LHCN-M2 (cell line): ENCODE results near the gene APOBEC4. TPM values are rescaled to one million over a fixed set of nuclear protein-coding genes. Genes with fewer than 3 reads are reported as not detected.
"Not testable (repeated sequence)": the region's sequence is repeated elsewhere in the genome, so short reads cannot be mapped to it uniquely, and the experiment has no call there.

Source experiments
- DNase-seq: peaks from one replicate; pipeline ENCODE4 v3.0.0-alpha.2; 2012; ENCODE audit warnings: low read depth
- polyA plus RNA-seq: library from polyadenylated mRNA; unstranded; fragments of >200 nt; gene quantifications from one replicate; pipeline ENCODE4 v1.2.1, GENCODE V29; 2012; ENCODE audit warnings: missing spikeins
- total RNA-seq: library from RNA; depleted of rRNA; stranded (reverse); fragments of >200 nt; gene quantifications from 2 replicates; pipeline ENCODE4 v1.2.3, GENCODE V29; 2014; rRNA removed

APOBEC4 gene, protein sequence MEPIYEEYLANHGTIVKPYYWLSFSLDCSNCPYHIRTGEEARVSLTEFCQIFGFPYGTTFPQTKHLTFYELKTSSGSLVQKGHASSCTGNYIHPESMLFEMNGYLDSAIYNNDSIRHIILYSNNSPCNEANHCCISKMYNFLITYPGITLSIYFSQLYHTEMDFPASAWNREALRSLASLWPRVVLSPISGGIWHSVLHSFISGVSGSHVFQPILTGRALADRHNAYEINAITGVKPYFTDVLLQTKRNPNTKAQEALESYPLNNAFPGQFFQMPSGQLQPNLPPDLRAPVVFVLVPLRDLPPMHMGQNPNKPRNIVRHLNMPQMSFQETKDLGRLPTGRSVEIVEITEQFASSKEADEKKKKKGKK
- not detected in 2 replicates for total RNA-seq
- 0.02 TPM for polyA plus RNA-seq

DNA sequence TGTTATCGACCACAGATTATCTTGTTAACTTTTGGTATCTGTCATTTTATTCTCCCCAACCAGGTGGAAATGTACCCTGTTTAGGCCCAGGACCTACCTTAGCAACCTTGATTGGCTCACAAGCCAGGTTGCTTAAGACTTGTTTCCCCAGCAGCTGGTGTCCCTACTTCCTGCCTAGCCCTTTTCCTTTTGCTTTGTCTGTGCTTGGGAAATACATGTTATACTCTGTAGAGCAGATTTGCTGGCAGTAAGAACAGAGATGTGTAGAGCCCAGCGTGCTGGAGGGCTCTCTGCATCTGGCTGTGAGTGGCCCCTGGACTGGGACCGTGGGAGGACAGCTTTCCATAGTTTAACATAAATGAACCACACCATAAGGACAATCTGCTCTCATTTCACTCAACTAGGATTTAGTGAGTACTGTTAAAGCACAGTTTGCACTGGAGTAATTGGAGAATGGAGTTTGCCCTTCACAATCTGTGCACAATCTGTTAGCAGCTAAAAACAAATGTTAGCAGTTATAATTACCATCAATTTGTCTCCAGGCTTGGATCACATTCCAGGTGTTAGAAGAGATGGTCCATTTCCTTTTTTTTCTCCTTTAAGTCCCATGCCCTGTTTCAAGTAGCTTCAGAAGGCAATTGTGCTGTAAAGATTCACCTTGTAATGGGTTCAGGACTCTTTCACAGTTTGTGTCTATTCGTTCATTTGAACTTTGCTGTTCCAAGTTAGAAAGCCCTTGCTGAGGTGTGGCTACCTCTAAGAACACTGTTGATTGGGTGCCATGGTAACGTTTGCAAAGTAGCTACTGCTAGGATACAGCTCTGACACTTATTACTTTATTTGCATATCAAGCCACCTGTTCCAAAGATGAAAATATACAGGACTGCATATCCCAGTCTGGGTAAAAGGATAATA, at the start of gene APOBEC4:
TSS of gene APOBEC4 (minus strand) at position 770 of the 915 bp plus-strand sequence. CDS start 4,535 bp downstream, outside the sequence.
- DNase-seq, result no peak

DNA sequence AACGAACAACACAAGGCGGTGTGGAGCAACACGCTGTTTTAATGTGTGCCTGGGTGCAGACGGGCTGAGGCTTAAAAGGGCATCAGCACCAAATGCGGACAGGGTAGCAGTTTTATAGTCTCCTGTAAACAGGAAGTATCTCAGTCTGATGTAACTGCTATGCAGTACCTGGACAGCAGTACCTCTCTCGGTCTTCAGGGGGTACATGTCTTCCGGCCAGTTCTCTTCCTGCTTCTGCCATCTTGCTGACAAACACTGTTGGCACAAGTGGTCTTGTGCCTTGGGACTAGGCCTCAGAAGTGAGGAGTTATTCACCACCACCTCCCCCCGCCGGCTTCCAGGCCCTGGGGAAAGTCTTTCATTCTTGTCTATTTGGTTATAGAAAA, 49.7 kb upstream of the APOBEC4 start:
- DNase-seq, result no peak

- DNase-seq, result no peak
These were observed 49.1 kb upstream of the APOBEC4 start for GRCh38 chr1:183702087-183702812.

DNA sequence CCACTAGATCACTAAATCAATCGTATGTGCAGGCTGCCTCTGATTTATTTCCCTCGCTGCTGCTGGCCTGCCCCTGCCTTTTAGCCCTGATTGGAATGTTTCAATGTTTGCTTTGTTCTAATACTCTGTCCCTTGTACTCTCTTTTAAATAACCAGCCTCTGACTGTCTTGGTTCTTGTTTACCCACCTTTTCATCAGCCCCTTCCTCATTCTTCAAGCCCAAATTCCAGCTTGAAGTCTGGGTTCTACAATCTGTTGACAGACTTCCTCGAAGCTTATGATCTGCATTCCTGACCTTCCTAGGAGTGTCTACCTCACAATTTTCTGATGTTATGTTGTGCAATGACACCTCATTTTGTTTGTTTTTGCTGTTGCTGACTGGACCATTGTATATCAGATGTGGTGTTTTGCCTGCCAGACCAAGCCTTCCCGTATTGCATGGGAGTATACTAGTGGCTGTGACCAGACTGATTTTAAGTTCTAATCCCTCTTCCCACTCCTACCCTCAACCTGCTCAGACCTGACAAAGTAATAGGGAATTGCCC, 46.6 kb upstream of the APOBEC4 start:
- no peak for DNase-seq

DNA sequence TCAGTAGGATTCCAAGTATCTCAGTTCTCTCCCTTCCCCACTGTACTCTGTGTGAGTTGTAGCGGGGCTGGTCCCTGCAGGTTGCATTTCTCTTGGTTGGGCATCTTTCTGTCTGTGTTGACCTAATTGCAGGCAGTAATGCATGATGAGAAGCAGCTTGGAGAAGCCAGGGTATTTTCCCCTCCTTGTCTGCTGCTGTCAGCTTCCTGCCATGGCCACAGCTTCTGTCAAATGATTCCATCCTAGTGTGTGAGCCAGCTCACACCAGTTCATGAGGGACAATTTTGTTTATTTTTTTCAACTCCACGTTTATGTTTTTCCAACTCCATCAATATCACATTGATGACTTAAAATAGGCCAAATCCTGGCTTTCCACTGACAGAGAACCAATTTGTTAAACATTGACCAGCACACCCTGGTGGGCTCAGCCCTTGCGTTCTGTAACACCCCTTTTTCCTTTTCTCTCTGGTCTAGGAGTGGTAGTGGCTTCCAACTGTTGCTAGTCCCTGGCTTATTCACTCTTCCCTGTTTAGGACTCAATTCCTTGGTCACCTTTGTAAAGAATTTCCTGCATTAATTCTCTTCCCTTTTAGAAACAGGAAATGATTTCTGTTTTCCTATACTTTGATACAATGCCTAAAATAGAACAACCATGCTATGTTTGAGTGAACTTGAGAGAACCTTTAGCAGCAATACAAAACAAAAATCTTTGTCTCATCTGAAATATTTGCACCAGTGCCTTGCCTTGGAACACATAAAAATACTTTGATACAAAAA, 44.9 kb upstream of the APOBEC4 start:
- DNase-seq, result no peak

DNA sequence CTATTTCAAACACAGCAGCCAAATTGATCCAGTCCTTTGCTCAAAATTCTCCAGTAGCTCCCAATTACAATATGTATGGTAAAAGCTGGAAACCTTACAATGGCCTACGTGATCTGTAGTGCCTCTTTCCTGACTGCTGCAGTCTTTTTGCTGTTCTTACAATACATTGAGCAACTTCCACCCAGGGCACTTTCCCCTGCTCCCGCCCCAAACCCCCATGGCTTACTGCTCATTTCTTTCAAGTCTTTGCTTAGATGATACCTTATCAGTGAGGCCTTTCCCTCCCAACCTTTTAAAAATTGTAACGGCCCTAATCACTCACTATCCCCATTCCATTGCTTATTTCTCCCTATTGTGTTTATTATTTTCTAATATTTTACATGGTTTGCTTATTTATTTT, 43.9 kb upstream of the APOBEC4 start:
- DNase-seq, result no peak

DNA sequence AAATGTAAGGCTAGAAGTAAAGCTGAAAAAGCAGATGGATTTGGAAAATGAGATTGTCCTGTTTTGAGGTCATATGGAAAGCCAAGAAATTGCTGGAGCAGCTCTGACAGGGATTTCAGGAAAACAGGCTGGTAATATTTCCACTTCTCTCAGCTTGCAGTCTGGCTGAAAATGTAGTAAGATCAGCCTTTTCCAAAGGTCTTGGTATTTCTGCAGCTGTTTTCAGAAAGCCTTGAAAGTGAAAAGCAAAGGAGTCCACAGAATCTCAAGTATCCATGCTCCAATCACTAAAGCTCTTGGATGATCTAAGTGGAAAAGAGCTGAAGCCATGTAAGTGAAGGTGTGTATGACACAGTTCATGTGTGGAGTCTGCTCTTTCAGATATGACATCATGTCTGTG, 41.6 kb upstream of the APOBEC4 start:
- no peak for DNase-seq

DNA sequence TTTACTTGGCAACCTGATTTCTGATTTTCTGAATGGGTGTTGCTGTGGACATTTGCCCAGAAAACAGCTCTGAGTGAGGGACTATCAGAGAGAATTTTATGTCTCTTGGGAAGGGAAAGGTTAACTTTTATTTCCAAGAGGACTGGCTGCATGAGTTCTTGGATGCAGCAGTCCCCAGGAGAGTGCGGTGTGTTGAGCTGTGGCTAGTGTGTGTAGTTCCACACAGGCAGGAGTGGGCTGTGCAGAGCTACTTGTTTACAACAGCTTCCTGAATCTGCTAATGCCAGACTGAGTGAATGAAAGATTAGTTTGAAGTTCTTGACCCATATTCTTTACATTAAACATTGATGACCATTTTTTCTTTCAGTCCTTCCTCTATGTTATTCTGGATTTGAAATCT, 41.0 kb upstream of the APOBEC4 start:
- DNase-seq, result no peak

- no peak for DNase-seq
These were observed 40.4 kb upstream of the APOBEC4 start for GRCh38 chr1:183693521-183693920.

DNA sequence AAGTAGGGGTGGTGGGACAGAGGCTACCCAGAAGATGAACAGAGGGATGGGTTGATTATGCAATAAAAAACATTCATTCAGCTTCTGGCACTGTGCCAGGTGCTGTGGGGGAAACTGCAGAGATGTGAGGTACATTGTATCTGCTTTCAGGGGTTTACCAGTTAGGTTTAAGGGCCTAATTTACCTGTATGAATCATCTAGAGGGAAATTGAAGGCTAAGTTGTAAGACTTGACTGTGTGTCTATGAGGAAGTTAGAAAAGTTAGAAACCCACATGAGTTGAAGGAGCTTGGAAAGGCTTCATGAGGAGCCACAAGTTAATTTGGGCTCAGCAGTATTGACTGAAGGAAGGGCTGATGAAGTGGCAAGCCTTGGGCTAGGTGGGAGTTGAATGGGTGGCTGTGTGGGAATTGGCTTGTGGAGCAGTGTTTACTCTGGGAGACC, 36.7 kb upstream of the APOBEC4 start:
- no peak for DNase-seq

DNA sequence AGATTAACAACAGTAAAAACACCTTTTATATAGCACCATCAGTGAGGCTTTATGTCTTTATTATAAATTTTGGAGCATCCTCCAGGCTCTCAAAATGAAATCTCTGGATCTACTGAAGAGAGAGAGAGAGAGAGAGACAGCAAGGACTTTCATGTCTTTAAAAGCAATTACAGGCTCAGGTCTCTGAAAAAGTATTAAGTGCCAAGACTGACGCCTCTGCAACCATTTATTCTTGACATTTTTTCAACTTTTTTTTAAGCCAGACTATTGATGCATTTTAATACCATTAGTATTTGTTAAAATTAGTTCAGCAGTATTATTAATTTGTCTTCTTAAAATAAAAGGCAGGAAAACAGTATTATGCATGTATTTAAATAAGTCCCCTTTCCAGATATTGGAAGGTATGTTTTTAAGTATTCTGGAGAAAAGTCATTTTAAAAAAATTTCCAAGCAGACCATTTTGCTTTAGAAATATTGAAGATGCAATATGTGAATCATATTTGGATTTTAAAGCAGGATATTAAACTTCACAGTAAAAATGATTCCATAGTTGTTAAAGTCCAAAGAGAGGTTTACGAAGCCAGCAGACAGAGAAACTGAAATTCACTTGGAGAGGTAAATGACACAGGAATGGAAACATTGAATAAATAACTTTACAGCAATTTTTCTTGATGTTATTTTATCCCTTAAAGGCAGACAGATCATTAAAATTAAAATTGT, 35.4 kb upstream of the APOBEC4 start:
- DNase-seq, result no peak

DNA sequence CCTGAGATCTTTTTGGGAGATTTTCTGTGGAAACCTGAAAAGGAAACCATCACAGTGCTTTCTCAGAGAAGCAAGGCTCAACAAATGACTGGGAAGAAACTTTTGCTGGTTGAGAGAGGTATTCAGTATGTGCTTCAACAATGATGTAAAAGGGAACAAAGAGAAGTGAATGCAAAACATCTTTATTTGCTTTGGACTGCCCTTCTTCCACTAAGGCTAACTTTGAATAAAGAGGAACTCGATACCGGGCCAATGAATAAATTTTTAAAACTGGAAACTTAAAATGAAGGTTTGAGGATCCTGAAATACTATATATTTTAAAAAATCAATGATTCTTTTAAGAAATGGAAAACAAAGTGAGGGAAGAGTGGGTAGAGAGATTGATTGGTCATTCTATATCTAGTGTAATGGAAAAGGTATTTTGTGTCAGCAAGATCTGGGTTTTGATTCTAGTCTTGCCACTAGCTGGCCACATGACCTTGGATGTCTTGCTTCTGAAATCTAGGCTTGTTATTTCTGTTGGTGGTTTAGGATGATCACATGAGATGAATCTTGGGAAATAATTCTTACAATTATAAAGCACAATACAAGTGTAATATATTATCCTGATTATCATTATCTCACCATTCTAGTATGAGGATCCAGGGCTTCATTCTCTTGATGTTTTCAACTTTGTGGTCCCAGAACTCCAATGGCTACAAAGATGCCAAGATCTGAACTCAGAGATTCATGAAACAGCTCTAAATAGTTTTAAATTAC, 34.6 kb upstream of the APOBEC4 start:
- no peak for DNase-seq

DNA sequence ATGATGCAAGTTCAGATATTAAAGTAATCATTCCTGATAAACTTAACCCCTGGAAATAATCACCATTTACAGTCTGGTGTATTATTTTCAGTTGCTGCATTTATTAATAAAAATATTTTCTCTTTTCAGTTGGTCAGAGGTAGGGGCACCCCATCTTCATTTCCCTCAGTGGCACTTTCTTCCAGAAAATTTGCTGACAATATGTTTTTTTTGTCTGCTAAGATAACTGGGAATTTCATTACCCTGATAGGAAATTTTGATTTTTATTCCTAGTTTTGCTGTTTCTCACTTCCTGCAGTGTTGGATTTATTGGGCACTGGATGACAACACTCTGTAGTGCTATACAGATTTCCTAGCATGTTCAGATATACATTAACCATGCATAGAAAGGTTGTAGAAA, 33.1 kb upstream of the APOBEC4 start:
- no peak for DNase-seq

DNA sequence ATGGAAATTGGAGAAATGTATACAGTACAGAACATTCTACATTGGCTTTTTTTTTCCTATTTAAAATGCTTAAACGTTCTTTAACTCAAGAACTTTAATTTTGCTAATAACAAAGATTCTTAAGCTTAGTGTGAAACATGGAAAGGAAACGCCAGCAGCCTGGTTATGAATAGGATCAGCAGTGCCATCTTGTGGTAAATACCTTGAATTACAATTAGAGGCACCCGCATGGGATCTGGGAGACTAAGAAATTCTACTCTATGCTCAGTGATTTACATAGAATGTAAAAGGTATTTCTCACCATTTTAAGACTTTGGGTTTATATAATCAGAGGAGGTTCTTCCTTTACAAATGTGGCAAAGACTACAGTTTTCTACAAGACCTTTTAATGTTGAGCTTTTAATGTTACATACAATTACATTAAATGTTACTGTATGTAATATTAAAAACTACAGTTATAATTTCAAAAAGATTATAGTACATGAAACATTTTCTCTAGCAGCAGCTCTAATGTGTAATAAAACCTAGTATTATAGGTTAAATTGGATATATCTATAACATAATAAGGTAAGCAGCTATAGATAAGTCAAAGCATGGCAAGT, 32.1 kb upstream of the APOBEC4 start:
- DNase-seq, result peak; percentile 55

DNA sequence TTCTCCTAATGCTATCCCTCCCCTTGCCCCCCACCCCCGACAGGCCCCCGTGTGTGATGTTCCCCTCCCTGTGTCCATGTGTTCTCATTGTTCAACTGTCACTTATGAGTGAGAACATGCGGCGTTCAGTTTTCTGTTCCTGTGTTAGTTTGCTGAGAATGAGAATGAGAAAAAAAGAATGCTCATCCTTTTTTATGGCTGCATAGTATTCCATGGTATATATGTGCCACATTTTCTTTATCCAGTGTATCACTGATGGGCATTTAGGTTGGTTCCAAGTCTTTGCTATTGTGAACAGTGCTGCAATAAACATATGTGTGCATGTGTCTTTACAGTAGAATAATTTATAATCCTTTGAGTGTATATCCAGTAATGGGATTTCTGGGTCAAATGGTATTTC, 26.2 kb upstream of the APOBEC4 start:
- DNase-seq, result not testable (repeated sequence)

DNA sequence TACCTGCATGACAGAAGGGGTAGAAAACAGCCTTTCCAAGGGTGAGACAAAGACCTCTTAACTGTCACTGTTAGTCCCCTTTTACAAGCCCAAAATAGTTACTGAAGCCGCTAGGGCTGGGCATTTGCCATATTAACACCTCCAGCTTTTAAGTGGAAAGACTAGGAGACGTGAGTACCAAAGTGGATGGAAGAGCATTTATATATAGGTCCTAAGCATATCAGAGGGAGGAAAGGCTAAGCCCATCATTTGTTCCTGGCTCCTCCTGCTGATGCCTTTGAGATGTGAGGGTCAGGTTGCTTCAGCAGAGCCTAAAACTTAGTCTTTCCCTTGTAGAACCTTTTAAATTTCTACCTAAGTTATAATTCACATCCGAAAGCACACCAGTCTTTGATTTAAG, 25.7 kb upstream of the APOBEC4 start:
- DNase-seq, result no peak

DNA sequence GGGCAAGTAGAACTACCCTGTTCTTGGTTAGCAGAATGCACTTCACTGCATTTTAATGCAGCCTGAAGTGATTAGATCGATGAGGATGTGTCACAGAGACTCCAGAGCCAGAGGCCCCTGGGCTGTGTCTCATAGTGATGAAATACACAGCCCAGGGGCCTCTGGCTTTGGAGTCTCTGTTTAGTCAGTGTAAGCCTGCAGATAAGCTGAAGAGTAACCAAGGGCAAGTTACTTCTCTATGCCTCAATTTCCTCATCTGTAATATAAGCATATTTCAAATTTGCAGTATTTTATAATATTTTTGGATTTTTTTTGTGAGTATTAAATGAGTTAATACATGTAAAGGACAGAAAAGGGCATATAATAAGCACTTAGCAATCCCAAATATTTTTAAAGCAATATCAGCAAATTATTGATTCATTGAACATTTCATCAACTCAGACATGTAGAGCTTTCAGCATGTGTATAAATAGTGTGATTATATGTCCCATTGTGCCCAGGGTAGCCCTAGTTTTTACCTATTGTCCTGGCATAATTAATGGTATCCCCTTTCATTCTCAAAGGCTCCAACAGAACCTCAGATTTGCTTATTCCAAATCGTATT, 23.6 kb upstream of the APOBEC4 start:
- no peak for DNase-seq

GRCh38 chr1:183675883-183676585, 22.9 kb upstream of the APOBEC4 start:
- DNase-seq, result no peak
